Cardiac fibroblast (primary cell): ENCODE data around the gene DNAJC9.

ENCODE experiments used
- DNase-seq, 2 donors: peaks; one replicate each; pipeline versions ENCODE4 v3.0.0 to v3.0.0-alpha.2; 2010; ENCODE audit warnings: low read depth in 2 of 2
- H3K4me3 ChIP-seq, 2 donors: replicated peaks in 1 of 2; 1 replicate in 1 of 2; 2 replicates in 1 of 2; pipeline ENCODE4 v1.5.1; 2011; ENCODE audit warnings: low read depth in 2 of 2, low read length in 2 of 2, mild to moderate bottlenecking in 2 of 2, moderate library complexity in 1 of 2
- TF ChIP-seq, protein P1 (sequence below): IDR thresholded peaks from one replicate; pipeline ENCODE4 v1.5.1; 2011; ENCODE audit warnings: low read depth, mild to moderate bottlenecking, low read length, inconsistent platforms

The DNAJC9 gene

GRCh38 chr10:73251683-73252444 is 4.8 kb upstream of the DNAJC9 start:
- DNase-seq: peak in 1 of 2 donors; percentile 29
- TF ChIP-seq, protein P1, sequence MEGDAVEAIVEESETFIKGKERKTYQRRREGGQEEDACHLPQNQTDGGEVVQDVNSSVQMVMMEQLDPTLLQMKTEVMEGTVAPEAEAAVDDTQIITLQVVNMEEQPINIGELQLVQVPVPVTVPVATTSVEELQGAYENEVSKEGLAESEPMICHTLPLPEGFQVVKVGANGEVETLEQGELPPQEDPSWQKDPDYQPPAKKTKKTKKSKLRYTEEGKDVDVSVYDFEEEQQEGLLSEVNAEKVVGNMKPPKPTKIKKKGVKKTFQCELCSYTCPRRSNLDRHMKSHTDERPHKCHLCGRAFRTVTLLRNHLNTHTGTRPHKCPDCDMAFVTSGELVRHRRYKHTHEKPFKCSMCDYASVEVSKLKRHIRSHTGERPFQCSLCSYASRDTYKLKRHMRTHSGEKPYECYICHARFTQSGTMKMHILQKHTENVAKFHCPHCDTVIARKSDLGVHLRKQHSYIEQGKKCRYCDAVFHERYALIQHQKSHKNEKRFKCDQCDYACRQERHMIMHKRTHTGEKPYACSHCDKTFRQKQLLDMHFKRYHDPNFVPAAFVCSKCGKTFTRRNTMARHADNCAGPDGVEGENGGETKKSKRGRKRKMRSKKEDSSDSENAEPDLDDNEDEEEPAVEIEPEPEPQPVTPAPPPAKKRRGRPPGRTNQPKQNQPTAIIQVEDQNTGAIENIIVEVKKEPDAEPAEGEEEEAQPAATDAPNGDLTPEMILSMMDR: no peak
- peak overlapping the region; percentile 76 to 84 for H3K4me3 ChIP-seq

DNA sequence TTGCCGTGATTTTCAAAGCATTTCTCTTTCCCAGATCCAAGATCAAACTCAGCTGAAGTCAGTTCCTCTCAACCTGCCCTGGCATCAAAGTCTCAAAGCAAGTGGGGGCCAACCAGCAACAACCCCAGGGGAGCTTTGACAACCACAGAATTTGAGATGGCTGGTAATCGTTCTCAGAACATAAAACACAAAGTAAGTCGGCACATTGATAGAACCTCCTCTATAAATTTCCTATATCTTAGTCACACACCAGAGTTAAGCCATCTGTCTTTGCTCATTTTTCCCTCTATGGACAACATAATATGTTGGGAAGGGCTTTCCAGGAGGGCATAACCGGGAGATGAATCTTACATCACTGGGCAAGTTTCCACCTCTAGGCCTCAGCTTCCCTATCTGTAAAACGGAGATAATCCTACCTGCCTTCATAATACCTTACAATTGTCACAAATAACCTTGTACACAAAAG is 1.2 kb upstream of the DNAJC9 start:
- no peak for DNase-seq
- H3K4me3 ChIP-seq: no peak overlapping the region
- TF ChIP-seq, protein P1: no peak

DNA sequence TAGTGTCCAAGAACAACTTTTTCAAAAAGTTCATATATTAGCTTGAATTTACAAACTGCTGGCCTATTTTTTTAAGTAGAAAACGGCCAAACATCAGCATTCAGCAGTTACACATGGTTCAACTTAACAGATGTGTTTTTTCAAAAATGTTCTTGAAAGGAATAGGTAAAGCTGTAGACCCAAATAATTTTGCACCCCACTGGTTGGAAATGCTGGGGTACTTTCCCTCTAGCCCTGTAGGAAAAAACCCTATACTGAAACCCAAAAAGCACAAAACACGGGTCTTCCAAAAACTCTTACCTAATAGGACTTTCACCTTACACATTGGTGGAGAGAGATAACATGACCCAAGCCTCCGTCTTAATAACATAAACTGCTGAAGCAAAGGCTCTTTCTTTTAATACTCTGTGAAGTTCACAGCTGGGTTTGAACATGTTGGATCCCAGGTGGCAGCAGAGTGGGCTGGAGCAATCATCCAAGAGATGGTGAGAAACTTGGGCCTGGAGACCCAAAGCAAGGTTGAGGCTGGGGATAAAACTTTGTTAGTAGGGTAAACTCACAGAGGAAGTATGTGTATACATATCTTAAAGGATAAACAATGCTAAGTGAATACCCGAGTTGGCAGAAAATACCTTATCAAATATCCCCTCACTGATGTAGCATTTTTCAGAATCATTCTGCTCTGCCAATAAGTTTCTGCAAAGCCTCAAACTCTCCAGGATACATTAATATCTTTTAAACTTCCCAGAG is 629 bp upstream of the DNAJC9 start:
- H3K4me3 ChIP-seq: peak overlapping the region; percentile 75 to 93
- TF ChIP-seq, protein P1: no peak
- no peak for DNase-seq

DNA sequence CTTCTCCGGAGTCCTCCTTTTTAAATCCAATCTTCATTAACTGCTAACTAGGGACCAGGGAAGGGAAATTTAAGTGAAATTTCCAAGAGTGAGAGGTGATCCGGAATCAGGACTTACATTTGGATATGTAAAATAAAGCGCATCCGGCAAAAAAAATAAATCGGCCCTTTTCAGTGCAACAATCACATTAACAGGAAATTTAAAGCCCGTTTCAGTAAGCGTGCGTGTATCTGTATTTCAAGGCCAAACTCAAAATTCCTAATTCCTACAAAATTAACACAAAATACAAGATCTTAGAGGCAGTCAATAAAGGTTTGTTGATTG is 771 bp downstream of the DNAJC9 start:
- TF ChIP-seq, protein P1: no peak
- peak overlapping the region; percentile 75 to 93 for H3K4me3 ChIP-seq
- peak in 1 of 2 donors; percentile 23 for DNase-seq

DNA sequence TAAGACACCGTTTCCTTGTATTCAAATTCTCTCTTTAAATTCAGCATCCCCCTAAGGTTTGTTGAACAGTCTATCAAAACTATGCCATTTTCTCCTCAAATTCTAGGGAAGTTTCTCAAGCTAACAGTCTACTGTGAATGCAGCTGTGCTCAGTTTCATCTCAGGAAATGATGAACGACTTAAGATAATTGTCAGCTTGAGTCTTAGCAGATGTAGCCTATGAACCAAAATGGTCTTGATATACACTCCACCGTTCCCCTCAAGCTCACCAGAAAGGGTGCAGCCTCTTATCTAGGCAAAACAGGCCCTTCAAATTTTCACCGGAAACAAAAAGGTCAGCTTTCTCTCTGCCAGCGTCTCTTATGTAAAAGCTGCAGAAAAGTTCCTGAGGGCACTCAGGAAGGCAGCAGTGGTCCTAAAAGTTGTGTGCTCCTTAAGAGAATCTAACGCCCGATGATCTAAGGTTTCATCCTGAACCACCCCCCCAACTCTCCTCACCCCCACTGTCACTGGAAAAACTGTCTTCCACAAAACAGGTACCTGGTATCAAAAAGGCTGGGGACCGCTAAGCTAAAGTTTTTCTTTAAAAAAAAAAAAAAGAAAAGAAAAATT is 2.1 kb downstream of the DNAJC9 start:
- TF ChIP-seq, protein P1: no peak
- DNase-seq: peak in 1 of 2 donors; percentile 35
- H3K4me3 ChIP-seq: peak overlapping the region; percentile 75 to 93

GRCh38 chr10:73239908-73240307 is 7.1 kb downstream of the DNAJC9 start:
- no peak overlapping the region for H3K4me3 ChIP-seq
- DNase-seq: no peak
- TF ChIP-seq, protein P1: no peak
